ENCODE measurements around the gene KRT78.
"Not testable (repeated sequence)": the region's sequence is repeated elsewhere in the genome, so short reads cannot be mapped to it uniquely, and the experiment has no call there.

KRT78 gene

GRCh38 chr12:52848661-52849255, at the start of gene KRT78:
KRT78 (minus strand) TSS chr12:52848994; CDS start chr12:52848930, 64 bp downstream.
- H3K4me3 ChIP-seq (ENCODE audit: low read length): no peak within 1 kb of the TSS
- no peaks in the 10 kb centered on the region for H3K36me3 ChIP-seq (ENCODE audit: control insufficient read depth, insufficient read depth, low read length)
- no peaks in the 10 kb centered on the region for H3K9me3 ChIP-seq (ENCODE audit: control insufficient read depth, insufficient read depth, low read length)
- H3K27ac ChIP-seq (ENCODE audit: low read length): no peak within 1 kb of the TSS
- WGBS (ENCODE audit: insufficient coverage, insufficient read length): no CpG with 5 or more reads among the region's 16 CpGs
- no peak for DNase-seq (ENCODE audit: low read depth, low spot score)
- no peaks in the 10 kb centered on the region for H3K4me1 ChIP-seq (ENCODE audit: control insufficient read depth, insufficient read depth, low read length)
- no peaks in the 10 kb centered on the region for H3K27me3 ChIP-seq (ENCODE audit: control insufficient read depth, insufficient read depth, low read length)

- no peak overlapping the region for H3K27ac ChIP-seq (ENCODE audit: low read length)
- no peaks in the 10 kb centered on the region for H3K27me3 ChIP-seq (ENCODE audit: control insufficient read depth, insufficient read depth, low read length)
- no peaks in the 10 kb centered on the region for H3K4me1 ChIP-seq (ENCODE audit: control insufficient read depth, insufficient read depth, low read length)
- no CpG with 5 or more reads among the region's 3 CpGs for WGBS (ENCODE audit: insufficient coverage, insufficient read length)
- no peaks in the 10 kb centered on the region for H3K9me3 ChIP-seq (ENCODE audit: control insufficient read depth, insufficient read depth, low read length)
- peaks cover 28% of the 10 kb centered on the region; the same call in 1 of the 2 replicates for H3K36me3 ChIP-seq (ENCODE audit: control insufficient read depth, insufficient read depth, low read length)
- no peak overlapping the region for H3K4me3 ChIP-seq (ENCODE audit: low read length)
- DNase-seq (ENCODE audit: low read depth, low spot score): no peak
These were observed 47.7 kb upstream of the KRT78 start for GRCh38 chr12:52896190-52897100.

- no peak overlapping the region for H3K4me3 ChIP-seq (ENCODE audit: low read length)
- H3K4me1 ChIP-seq (ENCODE audit: control insufficient read depth, insufficient read depth, low read length): no peaks in the 10 kb centered on the region
- WGBS (ENCODE audit: insufficient coverage, insufficient read length): no CpG with 5 or more reads among the region's 2 CpGs
- no peaks in the 10 kb centered on the region for H3K9me3 ChIP-seq (ENCODE audit: control insufficient read depth, insufficient read depth, low read length)
- peaks cover 23% of the 10 kb centered on the region; the same call in 1 of the 2 replicates for H3K36me3 ChIP-seq (ENCODE audit: control insufficient read depth, insufficient read depth, low read length)
- no peak for DNase-seq (ENCODE audit: low read depth, low spot score)
- H3K27ac ChIP-seq (ENCODE audit: low read length): no peak overlapping the region
- H3K27me3 ChIP-seq (ENCODE audit: control insufficient read depth, insufficient read depth, low read length): no peaks in the 10 kb centered on the region
These were observed 47.0 kb upstream of the KRT78 start for GRCh38 chr12:52895726-52896189.

- Histone ChIP-seq H3K27me3 (ENCODE audit: control insufficient read depth, insufficient read depth, low read length) (no peaks in the 10 kb centered on the region), H3K27ac (ENCODE audit: low read length) (no peak overlapping the region), H3K9me3 (ENCODE audit: control insufficient read depth, insufficient read depth, low read length) (no peaks in the 10 kb centered on the region), H3K4me1 (ENCODE audit: control insufficient read depth, insufficient read depth, low read length) (no peaks in the 10 kb centered on the region), H3K4me3 (ENCODE audit: low read length) (no peak overlapping the region), H3K36me3 (ENCODE audit: control insufficient read depth, insufficient read depth, low read length) (0 out of 2 replicates have a peak, but pooled peaks cover 6% of the 10 kb centered on the region)
- no peak for DNase-seq (ENCODE audit: low read depth, low spot score)
These were observed 44.2 kb upstream of the KRT78 start for GRCh38 chr12:52892974-52893373.

- no peak overlapping the region for H3K27ac ChIP-seq (ENCODE audit: low read length)
- H3K4me3 ChIP-seq (ENCODE audit: low read length): no peak overlapping the region
- no CpG with 5 or more reads among the region's 7 CpGs for WGBS (ENCODE audit: insufficient coverage, insufficient read length)
- no peaks in the 10 kb centered on the region for H3K4me1 ChIP-seq (ENCODE audit: control insufficient read depth, insufficient read depth, low read length)
- H3K27me3 ChIP-seq (ENCODE audit: control insufficient read depth, insufficient read depth, low read length): no peaks in the 10 kb centered on the region
- 0 out of 2 replicates have a peak, but pooled peaks cover 4% of the 10 kb centered on the region for H3K36me3 ChIP-seq (ENCODE audit: control insufficient read depth, insufficient read depth, low read length)
- H3K9me3 ChIP-seq (ENCODE audit: control insufficient read depth, insufficient read depth, low read length): no peaks in the 10 kb centered on the region
- no peak for DNase-seq (ENCODE audit: low read depth, low spot score)
These were observed 43.5 kb upstream of the KRT78 start for GRCh38 chr12:52892207-52892852.

GRCh38 chr12:52891044-52891443, 42.2 kb upstream of the KRT78 start:
- Histone ChIP-seq H3K4me3 (ENCODE audit: low read length) (no peak overlapping the region), H3K4me1 (ENCODE audit: control insufficient read depth, insufficient read depth, low read length) (no peaks in the 10 kb centered on the region), H3K27me3 (ENCODE audit: control insufficient read depth, insufficient read depth, low read length) (no peaks in the 10 kb centered on the region), H3K27ac (ENCODE audit: low read length) (no peak overlapping the region), H3K36me3 (ENCODE audit: control insufficient read depth, insufficient read depth, low read length) (no peaks in the 10 kb centered on the region), H3K9me3 (ENCODE audit: control insufficient read depth, insufficient read depth, low read length) (no peaks in the 10 kb centered on the region)
- WGBS (ENCODE audit: insufficient coverage, insufficient read length): no CpG with 5 or more reads among the region's 2 CpGs
- no peak for DNase-seq (ENCODE audit: low read depth, low spot score)

GRCh38 chr12:52890417-52890816, 41.6 kb upstream of the KRT78 start:
- Histone ChIP-seq H3K4me1 (ENCODE audit: control insufficient read depth, insufficient read depth, low read length) (no peaks in the 10 kb centered on the region), H3K27ac (ENCODE audit: low read length) (no peak overlapping the region), H3K9me3 (ENCODE audit: control insufficient read depth, insufficient read depth, low read length) (no peaks in the 10 kb centered on the region), H3K4me3 (ENCODE audit: low read length) (no peak overlapping the region), H3K36me3 (ENCODE audit: control insufficient read depth, insufficient read depth, low read length) (no peaks in the 10 kb centered on the region), H3K27me3 (ENCODE audit: control insufficient read depth, insufficient read depth, low read length) (no peaks in the 10 kb centered on the region)
- no CpG with 5 or more reads among the region's 3 CpGs for WGBS (ENCODE audit: insufficient coverage, insufficient read length)
- no peak for DNase-seq (ENCODE audit: low read depth, low spot score)

GRCh38 chr12:52884526-52885293, 35.9 kb upstream of the KRT78 start:
- no peak for DNase-seq (ENCODE audit: low read depth, low spot score)
- H3K9me3 ChIP-seq (ENCODE audit: control insufficient read depth, insufficient read depth, low read length): no peaks in the 10 kb centered on the region
- no peaks in the 10 kb centered on the region for H3K36me3 ChIP-seq (ENCODE audit: control insufficient read depth, insufficient read depth, low read length)
- WGBS (ENCODE audit: insufficient coverage, insufficient read length): no CpG with 5 or more reads among the region's 13 CpGs
- no peak overlapping the region for H3K4me3 ChIP-seq (ENCODE audit: low read length)
- no peak overlapping the region for H3K27ac ChIP-seq (ENCODE audit: low read length)
- H3K27me3 ChIP-seq (ENCODE audit: control insufficient read depth, insufficient read depth, low read length): no peaks in the 10 kb centered on the region; the same call in 1 of the 2 replicates
- H3K4me1 ChIP-seq (ENCODE audit: control insufficient read depth, insufficient read depth, low read length): no peaks in the 10 kb centered on the region

GRCh38 chr12:52880499-52880898, 31.7 kb upstream of the KRT78 start:
- H3K27me3 ChIP-seq (ENCODE audit: control insufficient read depth, insufficient read depth, low read length); DNase-seq (ENCODE audit: low read depth, low spot score); H3K27ac ChIP-seq (ENCODE audit: low read length); H3K4me3 ChIP-seq (ENCODE audit: low read length); H3K4me1 ChIP-seq (ENCODE audit: control insufficient read depth, insufficient read depth, low read length); H3K36me3 ChIP-seq (ENCODE audit: control insufficient read depth, insufficient read depth, low read length); H3K9me3 ChIP-seq (ENCODE audit: control insufficient read depth, insufficient read depth, low read length): not testable (repeated sequence)
- WGBS (ENCODE audit: insufficient coverage, insufficient read length): no CpG with 5 or more reads among the region's 8 CpGs
